Caki2 (cell line): ENCODE data around the gene BTBD18. TPM values are rescaled to one million over a fixed set of nuclear protein-coding genes. Genes with fewer than 3 reads are reported as not detected.
"Not testable (repeated sequence)": the region's sequence is repeated elsewhere in the genome, so short reads cannot be mapped to it uniquely, and the experiment has no call there.

Source experiments
- DNase-seq: peaks from one replicate; pipeline ENCODE4 v3.0.0-alpha.2; 2015; ENCODE audit warnings: low read depth
- in situ Hi-C: cut with HindIII; loops from 2 replicates; pipeline ENCODE4 v1.10.0; 2016; ENCODE audit warnings: low sequenced_read_pairs, low pct_unique_long_range_greater_than_20kb, mixed read lengths
- total RNA-seq: library from RNA; depleted of rRNA; stranded (reverse); fragments of >200 nt; shearing (Covaris generic); gene quantifications from 2 replicates; pipeline ENCODE4 v1.2.3, GENCODE V29; 2014; ENCODE audit warnings: low replicate concordance

BTBD18 gene
- total RNA-seq, 1 experiment from 2014 or later, result not detected

DNA sequence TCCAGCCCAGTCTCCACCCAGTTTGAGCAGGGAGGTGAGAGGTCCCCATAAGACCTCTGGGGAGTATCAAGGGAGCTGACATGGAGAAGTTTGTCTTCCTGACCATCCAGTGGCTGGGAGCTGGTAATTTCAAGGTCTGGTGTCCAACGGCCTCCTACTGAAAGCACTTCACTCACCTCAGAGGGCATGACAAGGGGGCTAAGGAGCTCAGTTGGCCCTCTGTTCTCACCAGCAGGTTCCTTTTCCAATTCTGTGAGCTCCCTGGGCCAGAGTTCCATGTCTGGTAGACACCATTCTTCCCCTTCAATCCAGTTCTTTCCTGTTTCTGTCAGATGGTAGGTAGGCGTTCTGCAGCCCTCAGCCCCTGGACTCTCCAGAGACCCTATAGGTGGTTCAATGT lies 7.3 kb downstream of the BTBD18 start:
- in situ Hi-C loops, result no loop called here
- no peak for DNase-seq

DNA sequence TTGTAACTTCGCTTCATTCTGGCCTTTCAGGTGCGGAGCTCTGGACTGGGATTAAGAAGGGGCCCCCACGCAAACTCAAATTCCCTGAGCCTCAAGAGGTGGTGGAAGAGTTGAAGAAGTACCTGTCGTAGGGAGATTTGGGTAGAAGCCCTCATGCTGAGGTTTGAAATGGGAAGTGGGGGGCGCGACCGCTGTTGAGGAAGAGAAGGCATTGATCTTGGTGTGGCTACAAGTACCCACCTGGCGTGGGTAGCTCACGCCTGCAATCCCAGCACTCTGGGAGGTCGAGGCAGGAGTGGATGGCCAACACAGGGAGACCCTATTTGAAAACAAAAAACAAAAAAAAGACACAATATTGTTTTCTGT lies 9.5 kb downstream of the BTBD18 start:
- no peak for DNase-seq
- in situ Hi-C loops, result no loop called here

- in situ Hi-C loops, result no loop called here
- DNase-seq, result peak; percentile 93
These were observed 10.2 kb downstream of the BTBD18 start, which contains the start of gene SELENOH for GRCh38 chr11:57741132-57742086. Gene SELENOH, plus strand, starts transcription at chr11:57741491. Its CDS starts 105 bp downstream, at chr11:57741596.

DNA sequence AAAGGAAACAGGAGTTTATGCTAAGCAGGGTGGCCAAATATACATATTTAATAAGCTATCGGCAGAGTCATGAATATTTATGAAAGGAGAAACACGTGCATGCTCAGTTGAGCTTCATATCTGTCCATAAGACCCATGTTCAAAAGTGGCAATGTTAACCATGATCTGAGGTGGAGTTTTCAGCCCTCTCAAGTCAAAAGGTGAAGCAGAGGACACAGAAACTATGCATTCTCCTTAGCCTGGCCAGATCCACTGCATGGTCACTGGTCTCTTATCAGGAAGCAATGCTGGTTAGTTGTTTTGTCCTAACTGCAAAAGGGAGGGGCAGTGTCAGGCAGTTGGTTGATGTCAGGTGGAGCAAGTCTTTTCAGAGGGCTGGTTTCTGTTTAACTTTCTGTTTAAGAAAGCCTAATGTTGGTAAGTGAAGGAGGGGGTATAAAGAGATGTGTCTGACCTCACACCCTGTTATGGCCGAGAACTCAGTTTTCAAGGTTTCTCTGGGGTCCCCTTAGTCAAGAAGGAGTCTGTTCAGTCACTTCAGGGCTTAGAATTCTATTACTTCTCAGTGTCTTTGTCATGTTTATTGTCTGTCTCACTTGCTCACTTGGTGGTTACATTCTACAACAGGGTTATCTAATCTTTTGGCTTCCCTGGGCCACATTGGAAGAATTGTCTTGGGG lies 15.9 kb downstream of the BTBD18 start:
- in situ Hi-C loops, result no loop called here
- DNase-seq, result peak; percentile 19

DNA sequence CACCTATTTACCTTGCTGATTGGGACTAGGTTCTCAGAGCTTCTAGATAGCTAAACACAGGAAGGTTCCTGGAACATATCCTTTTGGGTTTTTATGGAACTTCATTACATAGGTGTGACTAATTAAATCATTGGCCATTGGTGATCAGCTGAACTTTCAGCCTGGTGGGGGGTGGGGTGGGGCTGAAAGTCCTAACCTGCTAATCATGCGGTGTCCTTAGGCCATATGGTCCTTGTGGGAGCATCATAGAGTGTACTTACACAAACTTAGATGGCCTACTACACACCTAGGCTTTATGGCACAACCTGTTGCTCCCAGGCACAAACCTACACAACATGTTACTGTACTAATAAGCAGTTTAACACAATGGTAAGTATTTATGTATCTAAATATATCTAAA lies 19.0 kb downstream of the BTBD18 start:
- in situ Hi-C loops, result no loop called here
- DNase-seq, result no peak

GRCh38 chr11:57729479-57729878 lies 22.1 kb downstream of the BTBD18 start:
- DNase-seq, result no peak
- in situ Hi-C loops, result no loop called here

GRCh38 chr11:57728829-57729228 lies 22.8 kb downstream of the BTBD18 start:
- no peak for DNase-seq
- in situ Hi-C loops, result no loop called here

- no peak for DNase-seq
- in situ Hi-C loops, result no loop called here
These were observed 24.4 kb downstream of the BTBD18 start for GRCh38 chr11:57727185-57727584.

DNA sequence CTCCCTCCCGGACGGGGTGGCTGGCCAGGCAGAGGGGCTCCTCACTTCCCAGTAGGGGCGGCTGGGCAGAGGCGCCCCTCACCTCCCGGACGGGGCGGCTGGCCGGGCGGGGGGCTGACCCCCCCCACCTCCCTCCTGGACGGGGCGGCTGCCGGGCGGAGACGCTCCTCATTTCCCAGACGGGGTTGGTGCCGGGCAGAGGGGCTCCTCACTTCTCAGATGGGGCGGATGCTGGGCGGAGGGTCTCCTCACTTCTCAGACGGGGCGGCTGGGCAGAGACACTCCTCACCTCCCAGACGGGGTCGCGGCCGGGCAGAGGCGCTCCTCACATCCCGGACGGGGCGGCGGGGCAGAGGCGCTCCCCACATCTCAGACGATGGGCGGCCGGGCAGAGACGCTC lies 34.9 kb downstream of the BTBD18 start:
- DNase-seq, in situ Hi-C loops: not testable (repeated sequence)

GRCh38 chr11:57713835-57714234 lies 37.8 kb downstream of the BTBD18 start:
- DNase-seq, result no peak
- in situ Hi-C loops, result no loop called here

GRCh38 chr11:57712256-57713150 lies 39.1 kb downstream of the BTBD18 start, which contains the start of gene TMX2:
Gene TMX2, plus strand, starts transcription at chr11:57712593. Its CDS starts 26 bp downstream, at chr11:57712619.
- in situ Hi-C loops, result no loop called here
- peak; percentile 96 for DNase-seq

GRCh38 chr11:57711414-57712255 lies 40.0 kb downstream of the BTBD18 start, which contains the start of gene MED19:
Gene MED19, minus strand, starts transcription at chr11:57712215. Its CDS starts 36 bp downstream, at chr11:57712179.
- in situ Hi-C loops, result no loop called here
- DNase-seq, result no peak

- no peak for DNase-seq
These were observed 41.7 kb downstream of the BTBD18 start for GRCh38 chr11:57709802-57710367.

GRCh38 chr11:57705432-57705831 lies 46.2 kb downstream of the BTBD18 start:
- in situ Hi-C loops, result not testable (repeated sequence)

More at GRCh38 chr11:57709802-57710367, 41.7 kb downstream of the BTBD18 start:
- in situ Hi-C loops, result no loop called here

GRCh38 chr11:57704932-57705331 lies 46.7 kb downstream of the BTBD18 start:
- in situ Hi-C loops, result no loop called here
- DNase-seq, result no peak

More at GRCh38 chr11:57705432-57705831, 46.2 kb downstream of the BTBD18 start:
- DNase-seq, result not testable (repeated sequence)

- in situ Hi-C loops, result no loop called here
- DNase-seq, result no peak
These were observed 48.3 kb downstream of the BTBD18 start for GRCh38 chr11:57703341-57703740.

DNA sequence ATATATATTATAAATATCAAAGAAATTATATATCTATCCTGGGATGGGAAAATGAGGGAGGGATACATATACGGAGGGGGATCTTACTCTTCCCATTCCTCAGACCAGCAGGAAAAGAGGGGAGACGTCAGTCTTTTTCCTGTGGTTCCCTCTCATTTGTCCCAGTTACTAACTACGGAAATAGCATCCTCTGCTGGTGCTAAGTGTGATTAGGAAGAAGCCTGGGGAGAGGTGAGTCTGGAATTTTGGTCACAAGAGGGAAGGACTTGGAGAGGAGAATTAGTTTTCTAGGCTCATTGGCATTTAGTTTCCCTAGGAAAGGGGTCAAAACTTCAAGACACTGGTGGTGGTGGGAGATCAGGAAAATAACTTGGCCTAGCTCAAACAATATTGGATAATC lies 51.2 kb downstream of the BTBD18 start:
- in situ Hi-C loops, result no loop called here
- DNase-seq, result no peak
